Bronchial epithelial cell (primary cell): ENCODE results near the gene NTSR1. TPM values are rescaled to one million over a fixed set of nuclear protein-coding genes. Genes with fewer than 3 reads are reported as not detected.
A peak's percentile ranks its signal among the peaks of the same experiment; 100 is the strongest.
"Not testable (repeated sequence)": the region's sequence is repeated elsewhere in the genome, so short reads cannot be mapped to it uniquely, and the experiment has no call there.

Experiments
- DNase-seq: peaks from one replicate; pipeline ENCODE4 v3.0.0-alpha.2; 2010; ENCODE audit warnings: low read depth
- FAIRE-seq: peaks from 2 replicates; lab custom pipeline; 2011; peaks lifted over from hg19 to GRCh38; lab: Jason Lieb, UNC
- H3K27me3 ChIP-seq: 2 replicates; pipeline ENCODE4 v1.5.1; 2011; ENCODE audit warnings: low read length; ENCODE audit not compliant: control insufficient read depth, insufficient read depth
- H3K36me3 ChIP-seq: 2 replicates; pipeline ENCODE4 v1.5.1; 2011; ENCODE audit warnings: low read length; ENCODE audit not compliant: control insufficient read depth, insufficient read depth
- H3K4me3 ChIP-seq: 2 replicates; pipeline ENCODE4 v1.5.1; 2011; ENCODE audit warnings: mild to moderate bottlenecking, low read depth, low read length, control low read depth
- CTCF ChIP-seq: IDR thresholded peaks from 2 replicates; pipeline ENCODE4 v1.5.1; 2011; ENCODE audit warnings: mild to moderate bottlenecking, moderate library complexity, low read length, control low read depth, inconsistent platforms; ENCODE audit not compliant: insufficient read depth, severe bottlenecking
- total RNA-seq: library from RNA; depleted of rRNA; stranded (reverse); fragments of >200 nt; gene quantifications from 2 replicates; pipeline ENCODE4 v1.2.1, GENCODE V29; 2014

NTSR1 gene
- total RNA-seq, 1 donor from 2014 or later: not detected

- no peaks in the 10 kb centered on the region for H3K36me3 ChIP-seq
- no peak overlapping the region for H3K4me3 ChIP-seq
- no peak for TF ChIP-seq CTCF
- H3K27me3 ChIP-seq: peaks cover 12% of the 10 kb centered on the region
- DNase-seq (no peak), FAIRE-seq (no peak)
Observed at GRCh38 chr20:62677678-62678077, 31.0 kb upstream of the NTSR1 start.

- peaks cover 10% of the 10 kb centered on the region for H3K27me3 ChIP-seq
- H3K36me3 ChIP-seq: no peaks in the 10 kb centered on the region
- FAIRE-seq (no peak), DNase-seq (no peak)
- H3K4me3 ChIP-seq: no peak overlapping the region
- TF ChIP-seq CTCF: no peak
Observed at GRCh38 chr20:62678553-62678952, 30.1 kb upstream of the NTSR1 start.

GRCh38 chr20:62679978-62680589, 28.6 kb upstream of the NTSR1 start:
- TF ChIP-seq CTCF: no peak
- H3K4me3 ChIP-seq: no peak overlapping the region
- H3K27me3 ChIP-seq: peaks cover 13% of the 10 kb centered on the region
- no peak for DNase-seq
- peak; percentile 79 for FAIRE-seq
- H3K36me3 ChIP-seq: no peaks in the 10 kb centered on the region

GRCh38 chr20:62682912-62683517, 25.6 kb upstream of the NTSR1 start:
- Histone ChIP-seq H3K36me3 (no peaks in the 10 kb centered on the region), H3K4me3 (no peak overlapping the region), H3K27me3 (peaks cover 13% of the 10 kb centered on the region)
- no peak for FAIRE-seq
- no peak for DNase-seq
- no peak for TF ChIP-seq CTCF

GRCh38 chr20:62683660-62684322, 24.8 kb upstream of the NTSR1 start:
- H3K27me3 ChIP-seq: peaks cover 13% of the 10 kb centered on the region
- H3K4me3 ChIP-seq, FAIRE-seq, DNase-seq, H3K36me3 ChIP-seq: not testable (repeated sequence)

GRCh38 chr20:62684981-62685380, 23.7 kb upstream of the NTSR1 start:
- DNase-seq: no peak
- H3K36me3 ChIP-seq: no peaks in the 10 kb centered on the region
- FAIRE-seq: no peak
- no peak for TF ChIP-seq CTCF
- H3K4me3 ChIP-seq: no peak overlapping the region
- H3K27me3 ChIP-seq: peaks cover 13% of the 10 kb centered on the region
